ENCODE results near the gene EEF2.

GRCh38 chr19:3982701-3983541 is 2.3 kb downstream of the EEF2 start:
- TF ChIP-seq POLR2A (IDR thresholded peaks at IDR 0.05; ENCODE audit: low read length) (no peak), GATA1 (IDR thresholded peaks at IDR 0.05; ENCODE audit: low read depth, low read length) (no peak)

Measured in erythroblast (primary cell).